ENCODE results near the gene TOX2.

- TF ChIP-seq YY1 (tag by site-specific recombination; IDR thresholded peaks at IDR 0.05) (no peak), ZNF211 (tag by site-specific recombination; IDR thresholded peaks at IDR 0.05; ENCODE audit: low read depth) (no peak), PBX3 (CRISPR knock-in tag; IDR thresholded peaks at IDR 0.05) (no peak), ZNF670 (tag by site-specific recombination; IDR thresholded peaks at IDR 0.05; ENCODE audit: low read depth) (no peak), ZNF701 (tag by site-specific recombination; IDR thresholded peaks at IDR 0.05) (no peak), CTCF (tag by site-specific recombination; IDR thresholded peaks at IDR 0.05) (no peak), ZNF449 (tag by site-specific recombination; IDR thresholded peaks at IDR 0.05) (no peak)
These were observed 33.8 kb downstream of the TOX2 start for GRCh38 chr20:43948455-43948854.

All from HEK293 (cell line).